IMR-90 (cell line): ENCODE results near the gene PTPN4. TPM values are rescaled to one million over a fixed set of nuclear protein-coding genes. Genes with fewer than 3 reads are reported as not detected.

ENCODE experiments used
- ATAC-seq: fragments of 200-7000 bp; cut with Tn5 transposase; 2 replicates; pipeline ENCODE4 v1.9.1; 2020; ENCODE audit warnings: low read depth, mild to moderate bottlenecking, moderate library complexity
- BruUV-seq: library from RNA; stranded (reverse); fragments of 400-500 nt; replicated peaks from 2 replicates; lab custom pipeline; 2021; lab: Mats Ljungman, UMichigan
- CTCF ChIA-PET: fragments of 300-600 bp; formaldehyde crosslinking; extraction: SDS; loops from one replicate; lab custom pipeline; 2021; ENCODE audit warnings: antibody characterized with exemption; lab: Yijun Ruan, JAX
- POLR2A ChIA-PET: fragments of 300-600 bp; sonication (Branson Sonifier 250); formaldehyde crosslinking; loops from one replicate; lab custom pipeline; 2022; ENCODE audit warnings: antibody characterized with exemption; ENCODE audit not compliant: unreplicated experiment; lab: Charles Lee
- DNase-seq: peaks from one replicate; pipeline ENCODE4 v3.0.0; 2013
- H2AFZ ChIP-seq: replicated peaks from 2 replicates; pipeline ENCODE3; 2013; ENCODE audit warnings: low read length, mild to moderate bottlenecking; ENCODE audit not compliant: poor library complexity
- H2AK5ac ChIP-seq: 2 replicates; pipeline ENCODE4 v1.6.1; 2013; ENCODE audit warnings: low read depth, low read length, inconsistent platforms
- H2AK9ac ChIP-seq: replicated peaks from 2 replicates; pipeline ENCODE3; 2013; ENCODE audit warnings: mild to moderate bottlenecking, low read depth, low read length, moderate library complexity; ENCODE audit not compliant: poor library complexity
- H2BK120ac ChIP-seq: 2 replicates; pipeline ENCODE4 v1.6.1; 2013; ENCODE audit warnings: low read depth, low read length, inconsistent platforms
- H2BK15ac ChIP-seq: 3 replicates; pipeline ENCODE4 v1.6.1; 2013; ENCODE audit warnings: low read depth, low read length, inconsistent platforms
- H2BK20ac ChIP-seq: 2 replicates; pipeline ENCODE4 v1.6.1; 2013; ENCODE audit warnings: low read depth, mild to moderate bottlenecking, inconsistent platforms, low read length, moderate library complexity
- H2BK5ac ChIP-seq: 2 replicates; pipeline ENCODE4 v1.6.1; 2013; ENCODE audit warnings: mild to moderate bottlenecking, low read depth, low read length, inconsistent platforms; ENCODE audit not compliant: poor library complexity, severe bottlenecking
- H3K14ac ChIP-seq: replicated peaks from 2 replicates; pipeline ENCODE4 v1.6.1; 2013; ENCODE audit warnings: low read depth, low read length, inconsistent platforms
- H3K18ac ChIP-seq: 2 replicates; pipeline ENCODE4 v1.6.1; 2013; ENCODE audit warnings: low read depth, low read length, control low read depth
- H3K23ac ChIP-seq: 2 replicates; pipeline ENCODE4 v1.6.1; 2013; ENCODE audit warnings: low read depth, low read length, inconsistent platforms
- H3K27ac ChIP-seq: 2 replicates; pipeline ENCODE4 v1.5.1; 2013; ENCODE audit warnings: mild to moderate bottlenecking, control low read depth, low read length; ENCODE audit not compliant: insufficient read depth
- H3K27me3 ChIP-seq: 2 replicates; pipeline ENCODE4 v1.6.1; 2013; ENCODE audit warnings: low read length; ENCODE audit not compliant: control insufficient read depth, insufficient read depth
- H3K36me3 ChIP-seq: 2 replicates; pipeline ENCODE4 v1.6.1; 2013; ENCODE audit warnings: low read length, mixed read lengths; ENCODE audit not compliant: control insufficient read depth, insufficient read depth
- H3K4ac ChIP-seq: 2 replicates; pipeline ENCODE4 v1.6.1; 2013; ENCODE audit warnings: low read depth, low read length, inconsistent platforms
- H3K4me1 ChIP-seq: 2 replicates; pipeline ENCODE4 v1.6.1; 2013; ENCODE audit warnings: low read length, mixed read lengths; ENCODE audit not compliant: control insufficient read depth, insufficient read depth
- H3K4me2 ChIP-seq: 2 replicates; pipeline ENCODE4 v1.6.1; 2013; ENCODE audit warnings: low read depth, mild to moderate bottlenecking, control low read depth, low read length, moderate library complexity
- H3K4me3 ChIP-seq: 2 replicates; pipeline ENCODE4 v1.5.1; 2013; ENCODE audit warnings: low read depth, mild to moderate bottlenecking, control low read depth, low read length, moderate library complexity; ENCODE audit not compliant: insufficient read depth
- H3K56ac ChIP-seq: 2 replicates; pipeline ENCODE4 v1.6.1; 2013; ENCODE audit warnings: low read length, inconsistent platforms; ENCODE audit not compliant: insufficient read depth; ENCODE audit errors: extremely low read depth
- H3K79me1 ChIP-seq, 2 experiments: 2 replicates each; pipeline ENCODE4 v1.6.1; 2013; ENCODE audit warnings: low read length in 2 of 2, inconsistent platforms in 1 of 2, low read depth in 1 of 2
- H3K9ac ChIP-seq: 2 replicates; pipeline ENCODE4 v1.6.1; 2013; ENCODE audit warnings: low read depth, low read length, control low read depth
- H3K9me1 ChIP-seq: 2 replicates; pipeline ENCODE4 v1.6.1; 2013; ENCODE audit warnings: low read length, inconsistent platforms; ENCODE audit not compliant: insufficient read depth
- H3K9me3 ChIP-seq: 2 replicates; pipeline ENCODE4 v1.6.1; 2013; ENCODE audit warnings: low read length; ENCODE audit not compliant: control insufficient read depth, insufficient read depth
- H4K20me1 ChIP-seq: 2 replicates; pipeline ENCODE4 v1.6.1; 2013; ENCODE audit warnings: low read length, inconsistent platforms; ENCODE audit not compliant: insufficient read depth
- H4K5ac ChIP-seq: 2 replicates; pipeline ENCODE4 v1.6.1; 2013; ENCODE audit warnings: mild to moderate bottlenecking, low read depth, low read length, control low read depth
- H4K8ac ChIP-seq, 2 experiments: 2 replicates each; pipeline ENCODE4 v1.6.1; 2013; ENCODE audit warnings: low read depth in 2 of 2, low read length in 2 of 2, control low read depth in 1 of 2, inconsistent platforms in 1 of 2
- H4K91ac ChIP-seq: 2 replicates; pipeline ENCODE4 v1.6.1; 2013; ENCODE audit warnings: low read depth, low read length, inconsistent platforms; ENCODE audit not compliant: insufficient read depth
- BHLHE40 ChIP-seq: fragments of 150-350 bp; IDR thresholded peaks from 2 replicates; pipeline ENCODE4 v1.6.1; 2016; ENCODE audit warnings: mild to moderate bottlenecking, low read depth, low read length
- CEBPB ChIP-seq: IDR thresholded peaks from 2 replicates; pipeline ENCODE4 v1.6.1; 2012; ENCODE audit warnings: low read depth, low read length, improper control_type of control experiment
- CHD1 ChIP-seq: IDR thresholded peaks from 2 replicates; pipeline ENCODE4 v1.6.1; 2012; ENCODE audit warnings: low read depth, low read length, improper control_type of control experiment
- CTCF ChIP-seq: conservative IDR thresholded peaks from 2 replicates; pipeline ENCODE4 v1.5.1; 2012; ENCODE audit warnings: mild to moderate bottlenecking, low read depth, low read length, improper control_type of control experiment
- ELK1 ChIP-seq: fragments of 150-350 bp; IDR thresholded peaks from 2 replicates; pipeline ENCODE4 v1.6.1; 2016; ENCODE audit warnings: low read depth, mild to moderate bottlenecking, low read length, moderate library complexity, borderline replicate concordance
- FOS ChIP-seq: fragments of 150-350 bp; IDR thresholded peaks from 2 replicates; pipeline ENCODE4 v1.6.1; 2016; ENCODE audit warnings: low read depth, low read length
- MAFK ChIP-seq: IDR thresholded peaks from 2 replicates; pipeline ENCODE4 v1.6.1; 2012; ENCODE audit warnings: low read depth, low read length, improper control_type of control experiment
- MAZ ChIP-seq: IDR thresholded peaks from 2 replicates; pipeline ENCODE4 v1.6.1; 2012; ENCODE audit warnings: low read depth, mild to moderate bottlenecking, low read length, improper control_type of control experiment, moderate library complexity, borderline replicate concordance
- MXI1 ChIP-seq: IDR thresholded peaks from 2 replicates; pipeline ENCODE4 v1.6.1; 2012; ENCODE audit warnings: low read depth, mild to moderate bottlenecking, low read length, moderate library complexity, borderline replicate concordance
- NFE2L2 ChIP-seq: fragments of 150-350 bp; IDR thresholded peaks from 2 replicates; pipeline ENCODE4 v1.6.1; 2016; ENCODE audit warnings: low read depth, mild to moderate bottlenecking, low read length
- POLR2A ChIP-seq: IDR thresholded peaks from 2 replicates; pipeline ENCODE4 v1.6.1; 2012; ENCODE audit warnings: mild to moderate bottlenecking, low read depth, low read length
- RAD21 ChIP-seq: IDR thresholded peaks from 2 replicates; pipeline ENCODE4 v1.6.1; 2012; ENCODE audit warnings: low read length, improper control_type of control experiment
- RCOR1 ChIP-seq: IDR thresholded peaks from 2 replicates; pipeline ENCODE4 v1.6.1; 2012; ENCODE audit warnings: mild to moderate bottlenecking, low read length, improper control_type of control experiment; ENCODE audit not compliant: insufficient replicate concordance
- RFX5 ChIP-seq: IDR thresholded peaks from 2 replicates; pipeline ENCODE4 v1.8.0; 2012; ENCODE audit warnings: low read depth, mild to moderate bottlenecking, low read length, moderate library complexity
- SMC3 ChIP-seq: fragments of 150-350 bp; IDR thresholded peaks from 2 replicates; pipeline ENCODE4 v1.6.1; 2016; ENCODE audit warnings: low read depth, mild to moderate bottlenecking, antibody characterized with exemption, low read length, moderate library complexity
- USF2 ChIP-seq: fragments of 150-350 bp; IDR thresholded peaks from 2 replicates; pipeline ENCODE4 v1.6.1; 2017; ENCODE audit warnings: mild to moderate bottlenecking, antibody characterized with exemption, low read length, low read depth
- WGBS, 2 experiments: methylation state at CpG; one replicate each; pipeline versions ENCODE4 v1.1.5 to v1.1.7; 2013; ENCODE audit warnings: missing lambda C conversion rate in 2 of 2; ENCODE audit not compliant: insufficient read length in 1 of 2; ENCODE audit errors: extremely low coverage in 2 of 2; 5-methylcytosine and 5-hydroxymethylcytosine counted together
- dilution Hi-C: fragments of 300-500 bp; cut with HindIII; formaldehyde crosslinking; loops from one replicate; pipeline ENCODE4 v1.14.3; 2018; ENCODE audit warnings: low sequenced_read_pairs; ENCODE audit not compliant: unreplicated experiment
- in situ Hi-C: fragments of 300-500 bp; cut with MboI; formaldehyde crosslinking; loops from 3 replicates; pipeline ENCODE4 v1.14.3; 2019; ENCODE audit warnings: low sequenced_read_pairs, inconsistent platforms, mixed read lengths
- intact Hi-C: fragments of 100-400 bp; cut with micrococcal nuclease; formaldehyde crosslinking; loops from 2 replicates; pipeline ENCODE4 v1.10.0; 2022
- polyA plus RNA-seq, 3 experiments: library from polyadenylated mRNA; depleted of rRNA; stranded (reverse); fragments of >200 nt; gene quantifications; 2 replicates each; pipeline ENCODE4 v1.2.3, GENCODE V29; 2012; ENCODE audit warnings: low replicate concordance in 1 of 3
- total RNA-seq: library from RNA; depleted of rRNA; stranded (reverse); fragments of >200 nt; gene quantifications from 2 replicates; pipeline ENCODE4 v1.2.3, GENCODE V29; 2012

Gene PTPN4
- total and polyA plus RNA-seq, 2 of the 4 experiments (the other 2 are of a cell fraction): 2.9 to 19.2 TPM

GRCh38 chr2:119803101-119803500 is 43.4 kb downstream of the PTPN4 start:
- CTCF ChIA-PET: no interaction called here
- intact Hi-C loops: loop anchor here (5.0 kb wide), 1 partner anchor 41 kb away; no protein-coding TSS in a partner anchor

More at GRCh38 chr2:119803101-119803500, 43.4 kb downstream of the PTPN4 start:
- no peak overlapping the region for H2BK120ac ChIP-seq
- DNase-seq (no peak), ATAC-seq (no peak)
- H3K56ac ChIP-seq: no peak overlapping the region
- no peaks in the 10 kb centered on the region for H3K9me1 ChIP-seq
- no peak overlapping the region for H2BK15ac ChIP-seq
- POLR2A ChIA-PET: no interaction called here
- dilution Hi-C loops (no loop called here), in situ Hi-C loops (no loop called here)
- H2AK9ac ChIP-seq: no peak overlapping the region
- no peak overlapping the region for H3K4me3 ChIP-seq
- H3K9me3 ChIP-seq: no peaks in the 10 kb centered on the region
- no peak overlapping the region for H3K4me2 ChIP-seq
- no peak overlapping the region for H3K27ac ChIP-seq
- H3K27me3 ChIP-seq: no peaks in the 10 kb centered on the region
- H3K79me1 ChIP-seq: no peaks in the 10 kb centered on the region
- no TSS peak for BruUV-seq
- H2BK5ac ChIP-seq: no peak overlapping the region
- no peak overlapping the region for H3K18ac ChIP-seq
- H3K36me3 ChIP-seq: no peaks in the 10 kb centered on the region
- no CpG with 5 or more reads among the region's 2 CpGs for WGBS, 2 experiments
- H4K5ac ChIP-seq: no peak overlapping the region
- H3K4ac ChIP-seq: no peak overlapping the region
- no peak overlapping the region for H4K8ac ChIP-seq
- H4K91ac ChIP-seq: no peak overlapping the region
- no peak overlapping the region for H3K23ac ChIP-seq
- H2AK5ac ChIP-seq: no peak overlapping the region
- no peak overlapping the region for H2BK20ac ChIP-seq
- no peak overlapping the region for H3K9ac ChIP-seq
- no peak overlapping the region for H3K14ac ChIP-seq
- H3K4me1 ChIP-seq: no peaks in the 10 kb centered on the region
- H4K20me1 ChIP-seq: no peaks in the 10 kb centered on the region
- H2AFZ ChIP-seq: no peak overlapping the region
- TF ChIP-seq SMC3 (no peak), CEBPB (no peak), RCOR1 (no peak), NFE2L2 (no peak), CTCF (no peak), MXI1 (no peak), POLR2A (no peak), RAD21 (no peak), USF2 (no peak), CHD1 (no peak), MAZ (no peak), ELK1 (no peak), RFX5 (no peak), FOS (no peak), MAFK (no peak), BHLHE40 (no peak)
